HL-60/S4 (cell line): Measurements from ENCODE around the gene FOXD1.

ENCODE experiments used
- in situ Hi-C: fragments of 300-500 bp; cut with MboI; formaldehyde crosslinking; loops from 2 replicates; pipeline ENCODE4 v1.14.3; 2022; ENCODE audit warnings: low sequenced_read_pairs

The FOXD1 gene

GRCh38 chr5:73441378-73441777 is 7.2 kb downstream of the FOXD1 start:
- in situ Hi-C loops = no loop called here

DNA sequence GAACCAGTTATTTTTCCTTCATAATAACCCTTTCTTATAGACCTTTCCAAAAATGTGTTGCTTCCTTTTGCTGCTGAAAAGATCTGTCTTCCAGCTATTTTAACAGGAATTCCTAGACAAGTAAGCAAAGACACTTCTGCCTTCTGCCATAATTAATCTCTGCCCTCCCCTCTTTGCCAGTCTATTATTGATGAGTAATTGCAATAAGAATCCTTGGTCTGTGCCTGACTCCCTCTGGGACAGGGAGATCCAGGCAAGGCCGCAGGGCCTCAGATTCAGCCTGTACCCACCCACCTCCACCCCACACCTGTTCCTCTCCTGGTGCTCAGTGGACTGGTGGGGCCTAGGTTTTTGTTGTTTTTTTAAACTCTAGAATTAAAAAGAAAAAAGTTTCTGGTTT is 8.3 kb downstream of the FOXD1 start:
- in situ Hi-C loops = no loop called here

DNA sequence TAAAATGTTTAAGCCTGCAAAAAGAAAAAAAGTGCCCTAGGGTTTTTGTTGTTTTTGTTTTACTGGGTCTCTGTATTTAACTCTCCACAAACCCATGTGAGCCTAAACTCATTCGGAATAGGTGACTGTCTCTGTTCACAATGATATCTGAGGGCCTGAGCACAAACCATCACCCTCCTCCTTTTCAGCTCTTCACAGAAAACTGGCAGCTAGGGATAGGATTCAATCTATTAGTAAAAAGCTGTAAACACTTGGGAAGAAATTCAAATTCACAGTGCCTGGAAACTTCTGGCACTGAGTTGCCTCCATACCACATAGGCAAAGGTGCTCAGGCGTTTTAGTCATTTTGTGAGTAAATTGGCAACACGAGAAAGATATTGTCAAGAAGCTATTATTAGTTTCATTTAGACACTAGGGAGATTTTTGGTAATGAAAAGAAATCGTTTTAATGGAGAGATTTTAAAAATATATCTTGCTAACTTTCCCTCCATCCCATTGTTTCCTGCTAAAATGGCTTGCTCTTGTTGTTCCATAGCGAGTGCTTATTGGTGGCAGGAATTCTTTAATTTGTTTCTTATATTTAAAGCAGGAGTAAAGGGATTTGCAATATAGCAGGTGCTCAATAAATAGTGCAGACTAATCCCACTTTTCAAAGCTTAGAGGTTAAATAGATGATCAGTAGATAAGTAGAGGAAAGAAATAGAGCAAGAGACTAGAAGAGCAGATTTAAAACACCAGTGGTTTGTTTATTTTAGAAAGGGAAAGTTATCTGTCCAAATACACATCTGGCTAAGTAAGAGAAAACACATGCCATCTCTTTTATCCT is 9.7 kb downstream of the FOXD1 start:
- in situ Hi-C loops = no loop called here

DNA sequence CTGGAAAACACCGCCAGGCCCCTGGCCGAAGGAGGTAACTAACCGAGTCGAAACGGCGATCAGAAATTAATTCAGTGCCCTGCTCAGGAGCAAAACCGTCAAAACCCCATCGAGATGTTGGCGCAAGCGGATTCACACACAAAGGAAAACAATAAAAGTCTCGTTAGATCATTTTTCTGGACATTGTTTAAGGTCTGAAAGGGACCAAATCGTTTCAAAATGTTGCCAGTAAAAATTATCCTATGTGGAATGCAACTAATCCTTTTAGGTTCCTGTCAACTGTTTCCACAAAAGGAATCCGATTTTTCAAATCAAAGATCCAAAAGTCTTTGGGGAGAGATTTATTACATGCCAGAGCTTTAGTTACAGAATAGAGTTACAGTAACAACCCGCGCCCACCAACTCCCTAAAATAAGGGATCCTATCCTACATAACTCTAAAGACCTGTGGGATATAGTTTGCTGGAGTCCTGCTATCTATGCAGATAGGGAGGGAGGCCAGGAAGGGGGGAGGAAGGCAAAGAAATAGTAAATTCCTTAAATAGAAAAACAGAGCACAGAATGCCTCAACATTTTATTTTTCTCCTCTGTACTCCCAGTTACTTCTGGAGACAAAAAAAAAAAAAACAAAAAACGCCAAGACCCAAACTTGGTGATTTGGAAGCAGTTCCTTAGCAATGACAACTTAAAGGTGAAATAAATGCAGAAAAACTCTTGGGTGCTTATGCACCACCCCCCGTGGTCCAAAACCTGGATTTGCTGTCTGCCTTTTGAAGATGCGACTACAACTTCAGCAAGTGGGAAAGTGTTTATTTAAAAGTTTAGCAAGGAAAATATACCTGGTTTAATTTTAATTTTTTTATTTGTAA is 10.6 kb downstream of the FOXD1 start:
- in situ Hi-C loops = no loop called here

DNA sequence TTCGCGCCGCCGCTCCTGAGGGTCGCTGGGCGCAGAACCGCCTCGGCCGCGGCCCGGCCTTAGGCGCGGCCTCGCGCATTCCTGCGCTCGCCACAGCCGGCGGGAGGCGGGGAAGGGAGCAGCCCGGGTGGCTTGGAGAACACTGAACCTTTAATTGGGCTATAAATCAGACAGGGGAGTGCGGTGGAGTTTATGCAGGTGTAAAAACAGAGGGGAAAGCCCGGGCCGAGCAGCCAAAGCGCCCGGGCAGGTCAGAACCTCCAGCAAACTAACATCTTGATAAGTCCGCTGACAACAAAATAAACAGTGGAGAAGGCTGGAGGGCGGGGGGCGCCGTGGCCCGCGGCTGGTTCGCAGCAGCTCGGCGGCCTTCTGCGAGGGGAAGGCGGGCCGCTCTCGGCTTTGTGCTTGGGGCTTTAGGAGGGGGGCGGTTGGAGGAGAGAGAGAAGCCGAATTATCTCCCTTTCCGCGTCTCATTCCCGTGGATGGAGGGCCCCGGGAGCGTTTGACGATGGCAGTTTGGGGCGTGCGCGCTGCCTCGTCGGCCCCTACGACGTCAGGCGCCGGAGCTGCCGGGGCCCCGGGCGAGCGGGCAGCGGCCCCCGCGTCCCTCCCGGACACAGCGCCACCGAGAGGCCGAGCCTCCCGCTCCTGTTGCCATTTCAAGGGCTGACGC is 11.3 kb downstream of the FOXD1 start:
- in situ Hi-C loops = no loop called here

- in situ Hi-C loops = no loop called here
These were observed 12.0 kb downstream of the FOXD1 start for GRCh38 chr5:73436535-73437100.

GRCh38 chr5:73435759-73436534 is 12.6 kb downstream of the FOXD1 start:
- in situ Hi-C loops = no loop called here

GRCh38 chr5:73434907-73435306 is 13.7 kb downstream of the FOXD1 start:
- in situ Hi-C loops = no loop called here

DNA sequence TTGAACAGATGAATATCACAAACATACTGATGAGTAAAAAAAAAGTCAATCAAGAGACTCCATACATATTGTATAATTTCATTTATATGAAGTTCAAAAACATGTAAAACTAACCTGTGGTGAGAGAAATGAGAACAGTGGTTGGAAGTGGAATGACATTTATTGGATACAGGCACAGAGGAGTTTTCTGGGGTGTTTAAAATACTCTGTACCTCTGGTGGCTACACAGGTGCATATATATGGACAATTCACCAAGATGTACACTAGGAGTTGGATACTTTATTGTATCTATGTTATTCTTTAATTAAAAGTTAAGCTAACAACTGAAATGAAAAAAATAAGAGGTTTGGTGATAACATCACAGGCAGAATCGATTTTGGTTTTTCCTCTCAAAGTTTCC is 14.1 kb downstream of the FOXD1 start:
- in situ Hi-C loops = no loop called here

- in situ Hi-C loops = no loop called here
These were observed 14.6 kb downstream of the FOXD1 start for GRCh38 chr5:73433982-73434342.

GRCh38 chr5:73433272-73433981 is 15.2 kb downstream of the FOXD1 start:
- in situ Hi-C loops = no loop called here

DNA sequence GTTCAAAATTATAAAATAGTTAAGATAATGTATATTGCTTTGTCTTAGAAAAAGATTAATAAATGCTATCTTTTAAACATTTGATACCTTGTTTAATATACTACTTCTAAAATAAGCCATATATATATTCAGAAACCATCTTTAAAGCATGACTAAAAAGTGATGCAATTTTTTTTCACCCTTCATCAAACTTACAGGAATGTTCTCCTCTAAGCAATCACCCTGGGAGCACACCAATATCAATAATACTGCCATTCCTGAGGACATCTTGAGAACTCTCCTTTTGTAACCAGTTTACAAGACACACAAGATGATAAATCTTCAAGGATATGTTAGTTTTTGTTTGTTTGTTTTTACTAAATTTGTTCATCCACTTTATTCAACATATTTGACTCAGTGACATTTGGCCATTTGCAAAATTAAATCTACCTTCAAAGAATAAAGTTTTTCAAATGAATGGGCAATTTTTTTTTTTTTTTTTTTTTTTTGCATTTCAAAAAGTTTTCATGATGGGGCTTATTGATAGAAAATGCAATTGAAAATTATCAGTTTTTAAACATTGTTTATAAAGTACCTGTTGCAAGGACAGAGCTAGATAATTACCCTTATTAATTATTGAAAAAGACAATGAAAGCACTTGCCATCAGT is 17.2 kb downstream of the FOXD1 start:
- in situ Hi-C loops = no loop called here

DNA sequence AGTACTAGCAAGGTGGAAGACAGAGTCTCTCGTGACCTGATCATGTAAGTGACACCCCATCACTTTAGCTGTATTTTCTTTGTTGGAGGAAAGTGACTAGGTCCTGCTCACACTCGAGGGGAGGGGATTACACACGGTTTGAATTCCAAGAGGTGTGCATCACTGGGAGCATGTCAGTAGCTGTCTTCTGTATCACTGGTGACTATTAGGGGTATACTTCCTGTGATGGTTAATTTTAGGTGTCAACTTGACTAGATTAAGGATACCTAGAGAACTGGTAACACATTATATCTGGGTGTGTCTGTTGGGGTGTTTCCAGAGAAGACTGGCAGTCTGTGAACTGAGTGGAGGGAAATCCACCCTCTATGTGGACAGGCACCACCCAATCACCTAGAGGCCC is 22.5 kb downstream of the FOXD1 start:
- in situ Hi-C loops = no loop called here

DNA sequence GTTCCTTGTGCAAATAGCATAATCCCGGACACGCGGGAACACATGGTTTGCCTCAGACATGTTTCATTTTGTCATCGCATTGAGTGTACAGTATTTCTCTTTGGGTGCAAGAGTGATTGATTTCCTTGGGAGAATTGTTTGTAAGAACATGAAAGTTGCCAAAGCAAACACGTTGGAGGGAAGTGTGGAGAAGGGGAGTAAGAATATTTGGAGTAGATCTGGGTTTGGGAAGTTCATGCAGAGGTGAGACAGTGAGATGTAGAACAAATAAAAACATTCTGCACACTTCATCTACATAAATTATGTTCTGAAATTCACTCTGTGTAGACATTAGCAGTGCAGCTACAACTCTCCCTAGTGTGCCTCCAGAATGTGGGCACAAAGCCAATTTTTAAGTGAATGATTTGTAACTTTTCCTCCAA is 24.0 kb downstream of the FOXD1 start:
- in situ Hi-C loops = no loop called here

GRCh38 chr5:73422164-73422563 is 26.4 kb downstream of the FOXD1 start:
- in situ Hi-C loops = no loop called here

GRCh38 chr5:73420666-73421065 is 27.9 kb downstream of the FOXD1 start:
- in situ Hi-C loops = no loop called here

GRCh38 chr5:73419465-73420390 is 28.8 kb downstream of the FOXD1 start:
- in situ Hi-C loops = no loop called here

GRCh38 chr5:73419117-73419464 is 29.5 kb downstream of the FOXD1 start:
- in situ Hi-C loops = no loop called here
